HG03175 (cell line): ENCODE data around the gene NPFFR1.

Experiments
- ATAC-seq: cut with Tn5 transposase; IDR thresholded peaks from one replicate; pipeline ENCODE4 v1.9.1; 2021; ENCODE audit warnings: mild to moderate bottlenecking, moderate library complexity; ENCODE audit not compliant: unreplicated experiment

Gene NPFFR1, protein sequence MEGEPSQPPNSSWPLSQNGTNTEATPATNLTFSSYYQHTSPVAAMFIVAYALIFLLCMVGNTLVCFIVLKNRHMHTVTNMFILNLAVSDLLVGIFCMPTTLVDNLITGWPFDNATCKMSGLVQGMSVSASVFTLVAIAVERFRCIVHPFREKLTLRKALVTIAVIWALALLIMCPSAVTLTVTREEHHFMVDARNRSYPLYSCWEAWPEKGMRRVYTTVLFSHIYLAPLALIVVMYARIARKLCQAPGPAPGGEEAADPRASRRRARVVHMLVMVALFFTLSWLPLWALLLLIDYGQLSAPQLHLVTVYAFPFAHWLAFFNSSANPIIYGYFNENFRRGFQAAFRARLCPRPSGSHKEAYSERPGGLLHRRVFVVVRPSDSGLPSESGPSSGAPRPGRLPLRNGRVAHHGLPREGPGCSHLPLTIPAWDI

GRCh38 chr10:70283445-70284399 lies at the start of gene NPFFR1:
NPFFR1 (minus strand) TSS chr10:70284004; CDS start chr10:70283676, 328 bp downstream.
- no peak for ATAC-seq

- ATAC-seq: no peak
These were observed 49.5 kb upstream of the NPFFR1 start for GRCh38 chr10:70333268-70333667.

GRCh38 chr10:70331486-70332268 lies 47.9 kb upstream of the NPFFR1 start:
- ATAC-seq: peak; percentile 81

- ATAC-seq: no peak
These were observed 47.3 kb upstream of the NPFFR1 start for GRCh38 chr10:70331160-70331485.

DNA sequence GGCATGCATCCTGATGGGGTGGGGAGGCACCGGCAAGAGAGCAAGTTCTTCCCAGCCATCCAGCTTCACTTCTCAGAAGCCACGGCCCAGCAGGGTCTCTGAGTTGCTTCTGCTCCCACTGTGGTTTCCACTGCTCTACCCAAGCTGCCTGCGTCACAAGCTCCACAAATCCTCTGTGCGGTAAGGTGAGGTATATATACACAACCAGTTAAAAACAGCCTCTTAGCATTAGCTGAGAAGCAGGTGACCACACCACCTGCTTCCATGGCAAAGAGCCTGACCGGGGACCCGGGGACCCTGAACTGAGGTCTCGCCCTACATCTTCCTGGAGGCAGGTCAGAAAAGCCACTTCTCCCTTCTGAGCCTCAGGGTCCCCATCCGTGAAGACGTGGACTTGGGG lies 46.9 kb upstream of the NPFFR1 start:
- no peak for ATAC-seq

GRCh38 chr10:70328967-70329366 lies 45.2 kb upstream of the NPFFR1 start:
- no peak for ATAC-seq

GRCh38 chr10:70328018-70328417 lies 44.2 kb upstream of the NPFFR1 start:
- ATAC-seq: no peak

GRCh38 chr10:70324951-70325781 lies 41.4 kb upstream of the NPFFR1 start:
- peak; percentile 14 for ATAC-seq

DNA sequence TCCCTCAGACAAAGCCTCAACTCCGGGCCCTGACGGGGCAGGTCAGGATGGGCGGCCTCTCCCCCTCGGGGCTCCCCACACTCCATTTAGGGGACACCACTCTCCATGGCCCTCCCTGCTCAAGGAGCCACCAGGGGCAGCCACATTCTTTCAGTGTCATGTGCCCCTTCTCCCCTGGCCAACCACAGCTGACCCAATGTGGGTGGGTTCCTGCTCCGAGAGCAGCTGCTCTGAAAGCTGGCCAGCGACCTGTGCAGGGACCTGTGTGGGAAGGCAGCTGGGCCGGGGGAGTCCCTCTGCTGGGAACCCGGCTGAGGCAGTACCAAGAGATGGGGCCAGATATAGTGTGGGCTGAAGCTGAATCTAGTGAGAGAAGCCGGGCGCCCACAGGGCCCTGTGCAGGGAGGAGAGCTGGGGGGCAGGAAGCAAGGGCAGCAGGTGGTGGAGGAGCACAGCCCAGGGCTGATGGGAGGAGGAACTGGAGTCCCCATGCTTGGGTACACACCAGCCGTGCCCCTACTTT lies 40.6 kb upstream of the NPFFR1 start:
- ATAC-seq: peak; percentile 47

- ATAC-seq: no peak
These were observed 40.0 kb upstream of the NPFFR1 start for GRCh38 chr10:70323697-70324338.

GRCh38 chr10:70323138-70323696 lies 39.4 kb upstream of the NPFFR1 start:
- no peak for ATAC-seq

- ATAC-seq: no peak
These were observed 38.4 kb upstream of the NPFFR1 start for GRCh38 chr10:70321897-70322890.

DNA sequence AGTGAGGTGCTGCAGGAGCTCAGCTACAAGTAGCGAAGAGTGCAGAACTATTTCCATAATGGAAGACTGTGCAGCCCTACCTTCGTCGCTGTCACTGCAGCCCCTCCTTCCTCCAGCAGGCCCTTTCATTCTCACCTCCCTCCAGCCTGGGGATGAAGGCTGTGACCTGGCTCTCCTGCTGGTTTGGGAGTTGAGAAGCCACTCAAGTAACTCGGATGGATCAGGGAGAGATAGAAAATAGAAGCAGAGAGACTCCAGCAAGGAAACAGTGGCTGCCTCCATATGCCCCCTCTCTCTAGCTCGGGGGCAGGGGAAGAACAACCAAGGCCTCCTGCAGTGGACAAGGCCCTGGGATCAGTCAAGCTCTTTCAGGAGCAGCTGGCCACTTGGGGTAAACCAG lies 37.4 kb upstream of the NPFFR1 start:
- ATAC-seq: no peak

- ATAC-seq: no peak
These were observed 36.9 kb upstream of the NPFFR1 start for GRCh38 chr10:70320751-70321150.

DNA sequence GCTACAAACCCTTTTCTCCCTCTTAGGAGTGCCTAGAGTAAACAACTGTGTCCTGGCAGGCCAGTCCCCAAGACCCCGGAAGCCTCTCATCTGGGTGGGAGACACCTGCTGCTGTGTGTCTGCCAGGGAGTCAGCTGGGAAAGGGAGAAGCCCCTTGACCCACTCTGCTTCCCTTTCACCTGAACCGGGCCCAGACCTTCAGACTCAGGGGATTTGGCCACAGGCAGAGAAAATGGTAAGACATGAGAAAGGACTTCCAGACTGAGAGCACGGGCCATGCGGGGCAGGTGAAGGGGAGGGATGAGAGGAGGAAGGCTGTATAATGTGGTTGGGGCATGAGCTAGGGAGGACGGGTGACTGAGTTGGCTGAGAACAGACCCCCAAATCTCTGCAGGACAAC lies 36.0 kb upstream of the NPFFR1 start:
- ATAC-seq: no peak

DNA sequence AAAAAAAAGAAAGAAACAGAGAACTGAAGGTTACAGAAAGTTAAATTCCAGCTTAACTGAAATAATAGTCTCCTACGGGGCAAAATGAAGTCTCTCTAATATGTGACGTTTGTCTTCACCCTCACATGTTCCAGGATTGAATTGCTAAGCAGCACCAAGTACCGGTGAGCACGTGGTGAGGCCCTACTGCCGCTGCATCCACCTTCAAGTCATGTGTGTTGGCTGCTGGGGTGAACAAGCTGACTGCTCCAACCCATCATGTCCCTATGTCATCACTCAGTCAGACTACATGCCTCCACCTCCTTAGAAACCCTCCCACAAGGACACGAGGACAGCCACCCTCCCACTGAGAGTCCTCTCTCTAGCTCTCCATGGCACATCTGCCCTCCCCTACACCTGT lies 35.4 kb upstream of the NPFFR1 start:
- ATAC-seq: no peak

DNA sequence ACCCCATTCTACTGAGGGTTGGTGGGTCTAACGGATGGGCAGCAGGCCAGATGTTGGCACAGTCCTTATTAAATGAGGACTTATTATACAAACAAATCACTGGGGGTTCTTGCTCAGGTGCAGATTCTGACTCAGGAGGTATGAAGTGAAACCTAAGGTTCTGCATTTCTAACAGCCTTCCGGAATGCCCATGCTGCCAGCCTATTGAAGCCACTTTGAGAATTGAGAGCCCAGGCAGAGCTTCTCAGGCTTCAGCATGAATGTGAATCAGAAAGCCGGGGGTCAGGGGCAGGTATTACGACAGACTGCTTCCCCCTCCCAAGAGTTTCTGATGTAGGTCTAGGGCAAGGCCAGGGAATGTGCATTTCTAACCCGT lies 34.1 kb upstream of the NPFFR1 start:
- no peak for ATAC-seq
